BJ (cell line): ENCODE measurements around the gene DCN. TPM values are rescaled to one million over a fixed set of nuclear protein-coding genes. Genes with fewer than 3 reads are reported as not detected.

Experiments
- CTCF ChIA-PET: fragments of 350-600 bp; formaldehyde crosslinking; extraction: SDS; loops from one replicate; lab custom pipeline; 2021; ENCODE audit warnings: antibody characterized with exemption, inconsistent platforms; lab: Yijun Ruan, JAX
- POLR2A ChIA-PET: fragments of 300-600 bp; sonication (Branson Sonifier 250); formaldehyde crosslinking; extraction: SDS; loops from one replicate; lab custom pipeline; 2021; ENCODE audit warnings: antibody characterized with exemption; lab: Charles Lee
- DNase-seq: peaks from one replicate; pipeline ENCODE4 v3.0.0-alpha.2; 2011; ENCODE audit warnings: low read depth
- H3K27me3 ChIP-seq: 2 replicates; pipeline ENCODE4 v1.6.0; 2011; ENCODE audit warnings: low read length; ENCODE audit not compliant: control insufficient read depth, insufficient read depth
- H3K36me3 ChIP-seq: 2 replicates; pipeline ENCODE4 v1.5.1; 2011; ENCODE audit warnings: low read length; ENCODE audit not compliant: control insufficient read depth, insufficient read depth
- H3K4me3 ChIP-seq: 2 replicates; pipeline ENCODE4 v1.5.1; 2011; ENCODE audit warnings: low read depth, mild to moderate bottlenecking, control low read depth, low read length
- polyA plus RNA-seq: library from polyadenylated mRNA; depleted of rRNA; stranded (reverse); fragments of >200 nt; gene quantifications from 2 replicates; pipeline ENCODE4 v1.2.3, GENCODE V29; 2011
- TF ChIP-seq, protein P1 (sequence below): IDR thresholded peaks from 2 replicates; pipeline ENCODE4 v1.5.1; 2011; ENCODE audit warnings: low read depth, mild to moderate bottlenecking, control low read depth, inconsistent platforms, low read length, moderate library complexity; ENCODE audit not compliant: insufficient read depth

The DCN gene
- polyA plus RNA-seq, 1 experiment, result 823 TPM

DNA sequence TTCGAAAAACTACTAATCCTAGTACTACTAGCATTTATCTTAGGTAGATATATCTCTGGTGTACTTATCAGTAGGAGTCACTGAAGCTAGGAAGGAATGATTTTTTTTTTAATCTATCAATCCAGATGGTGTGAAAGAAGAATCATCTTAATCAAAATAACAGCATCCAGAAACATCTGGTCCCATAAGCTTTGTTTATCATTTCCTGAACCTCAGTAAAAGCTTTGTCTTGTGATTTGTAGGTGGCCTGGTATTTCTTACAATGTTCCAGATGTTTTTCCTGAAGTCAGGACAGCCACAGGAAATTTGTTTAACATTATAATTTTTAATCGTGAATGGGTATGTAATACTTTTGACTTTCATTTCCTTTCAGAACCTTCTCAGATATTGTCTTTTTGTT, 43.3 kb downstream of the DCN start:
- POLR2A ChIA-PET, result interaction anchor here (1.3 kb wide), 1 partner anchor 36 kb away, joined by 5 read pairs; no protein-coding TSS in a partner anchor
- no peaks in the 10 kb centered on the region for H3K36me3 ChIP-seq
- no peak overlapping the region for H3K4me3 ChIP-seq
- TF ChIP-seq, protein P1, sequence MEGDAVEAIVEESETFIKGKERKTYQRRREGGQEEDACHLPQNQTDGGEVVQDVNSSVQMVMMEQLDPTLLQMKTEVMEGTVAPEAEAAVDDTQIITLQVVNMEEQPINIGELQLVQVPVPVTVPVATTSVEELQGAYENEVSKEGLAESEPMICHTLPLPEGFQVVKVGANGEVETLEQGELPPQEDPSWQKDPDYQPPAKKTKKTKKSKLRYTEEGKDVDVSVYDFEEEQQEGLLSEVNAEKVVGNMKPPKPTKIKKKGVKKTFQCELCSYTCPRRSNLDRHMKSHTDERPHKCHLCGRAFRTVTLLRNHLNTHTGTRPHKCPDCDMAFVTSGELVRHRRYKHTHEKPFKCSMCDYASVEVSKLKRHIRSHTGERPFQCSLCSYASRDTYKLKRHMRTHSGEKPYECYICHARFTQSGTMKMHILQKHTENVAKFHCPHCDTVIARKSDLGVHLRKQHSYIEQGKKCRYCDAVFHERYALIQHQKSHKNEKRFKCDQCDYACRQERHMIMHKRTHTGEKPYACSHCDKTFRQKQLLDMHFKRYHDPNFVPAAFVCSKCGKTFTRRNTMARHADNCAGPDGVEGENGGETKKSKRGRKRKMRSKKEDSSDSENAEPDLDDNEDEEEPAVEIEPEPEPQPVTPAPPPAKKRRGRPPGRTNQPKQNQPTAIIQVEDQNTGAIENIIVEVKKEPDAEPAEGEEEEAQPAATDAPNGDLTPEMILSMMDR, result no peak
- CTCF ChIA-PET, result interaction anchor here (1.2 to 4.1 kb wide), 3 partner anchors 28 to 162 kb away, joined by 3 to 21 read pairs (median 5); partner anchors contain the start of gene LUM
- H3K27me3 ChIP-seq, result no peaks in the 10 kb centered on the region
- no peak for DNase-seq

DNA sequence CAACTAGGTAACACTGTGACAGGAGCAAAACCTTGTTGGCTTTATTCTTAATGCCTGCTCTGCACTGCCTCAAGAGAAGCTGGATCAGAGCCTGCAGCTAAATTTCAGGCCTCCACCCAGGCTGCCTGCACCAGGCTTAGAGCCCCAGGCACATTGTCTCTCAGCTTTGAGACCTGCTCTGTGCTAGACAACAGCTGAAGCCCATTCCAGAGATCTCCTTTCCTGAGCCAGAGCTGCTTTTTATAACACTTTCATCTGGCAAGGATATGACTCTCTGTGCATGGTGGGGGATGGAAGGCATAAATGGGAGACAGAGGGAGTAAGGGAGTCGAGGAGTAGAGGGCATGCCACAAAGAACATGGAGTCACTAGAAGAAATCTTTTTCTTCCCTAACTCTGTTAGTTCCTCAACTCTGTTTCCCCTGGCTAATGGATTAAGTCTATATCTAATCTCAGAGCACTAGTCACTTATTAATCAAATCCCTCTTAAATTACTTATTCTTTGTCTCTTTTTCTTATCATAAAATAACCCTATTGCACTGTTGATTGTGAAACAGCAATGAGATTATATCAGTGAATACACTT, 44.2 kb downstream of the DCN start:
- TF ChIP-seq, protein P1, result no peak
- CTCF ChIA-PET, result interaction anchor here (0.7 to 4.1 kb wide), 4 partner anchors 27 to 161 kb away, joined by 3 to 21 read pairs (median 6); partner anchors contain the start of gene LUM
- POLR2A ChIA-PET, result interaction anchor here (0.5 to 1.0 kb wide), 2 partner anchors 86 to 158 kb away, joined by 4 read pairs; no protein-coding TSS in a partner anchor
- no peak for DNase-seq
- Histone ChIP-seq H3K27me3 (no peaks in the 10 kb centered on the region), H3K36me3 (no peaks in the 10 kb centered on the region), H3K4me3 (no peak overlapping the region)

DNA sequence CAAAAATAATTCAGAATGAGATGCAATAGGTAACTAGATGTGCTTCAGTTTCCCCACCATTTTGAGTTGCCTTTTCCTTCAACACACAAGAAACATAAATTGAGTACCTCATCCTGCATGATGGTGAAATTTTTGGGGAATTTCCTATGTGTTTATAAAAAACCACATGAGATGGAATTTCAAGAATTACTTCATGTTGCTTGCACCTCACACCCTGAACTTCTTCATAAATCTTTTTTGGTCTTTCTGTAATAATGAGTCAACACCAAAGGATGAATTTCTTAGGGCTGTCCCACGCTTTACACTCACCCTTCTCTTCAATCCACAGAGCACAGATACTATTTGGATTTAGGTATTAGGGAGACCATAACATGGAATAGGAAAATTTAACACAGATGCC, 48.7 kb downstream of the DCN start:
- Histone ChIP-seq H3K4me3 (no peak overlapping the region), H3K36me3 (no peaks in the 10 kb centered on the region), H3K27me3 (no peaks in the 10 kb centered on the region)
- ChIA-PET POLR2A (no interaction called here), CTCF (no interaction called here)
- peak; percentile 92 for DNase-seq
- TF ChIP-seq, protein P1, result no peak

DNA sequence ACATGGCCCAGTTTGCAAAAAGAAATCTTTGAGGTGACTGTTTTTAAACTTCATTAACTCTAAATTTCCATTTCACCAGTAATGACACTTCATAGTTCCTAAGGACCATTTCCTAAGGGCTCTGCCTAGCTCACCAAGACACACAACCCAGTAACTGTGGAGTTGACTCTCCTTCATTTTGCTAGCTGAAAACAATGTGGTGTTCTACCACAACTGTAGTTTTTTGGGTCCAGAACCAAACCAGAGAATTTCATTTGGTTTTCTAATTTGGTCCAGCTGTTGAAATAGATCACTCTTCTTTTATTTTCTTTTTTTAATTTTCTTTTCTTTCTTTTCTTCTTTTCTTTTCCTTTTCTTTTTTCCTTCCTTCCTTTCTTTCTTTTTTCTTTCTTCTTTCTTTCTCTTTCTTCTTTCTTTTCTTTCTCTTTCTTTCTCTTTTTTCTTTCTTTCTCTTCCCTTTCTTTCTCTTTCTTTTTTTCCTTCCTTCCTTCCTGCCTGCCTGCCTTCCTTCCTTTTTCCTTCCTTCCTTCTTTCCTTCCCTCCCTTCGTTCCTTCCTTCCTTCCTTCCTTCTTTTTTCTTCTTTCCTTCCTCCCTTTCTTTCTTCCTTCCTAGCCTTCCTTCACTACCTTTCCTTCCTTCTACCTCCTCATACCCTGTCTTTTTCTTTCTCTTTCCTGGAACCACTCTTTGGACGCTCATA, 52.8 kb downstream of the DCN start:
- CTCF ChIA-PET, result interaction anchor here (1.2 to 1.4 kb wide), 2 partner anchors 198 to 232 kb away, joined by 3 read pairs; no protein-coding TSS in a partner anchor
- TF ChIP-seq, protein P1, result no peak
- no peak overlapping the region for H3K4me3 ChIP-seq
- DNase-seq, result no peak
- no peaks in the 10 kb centered on the region for H3K36me3 ChIP-seq
- POLR2A ChIA-PET, result no interaction called here
- no peaks in the 10 kb centered on the region for H3K27me3 ChIP-seq

DNA sequence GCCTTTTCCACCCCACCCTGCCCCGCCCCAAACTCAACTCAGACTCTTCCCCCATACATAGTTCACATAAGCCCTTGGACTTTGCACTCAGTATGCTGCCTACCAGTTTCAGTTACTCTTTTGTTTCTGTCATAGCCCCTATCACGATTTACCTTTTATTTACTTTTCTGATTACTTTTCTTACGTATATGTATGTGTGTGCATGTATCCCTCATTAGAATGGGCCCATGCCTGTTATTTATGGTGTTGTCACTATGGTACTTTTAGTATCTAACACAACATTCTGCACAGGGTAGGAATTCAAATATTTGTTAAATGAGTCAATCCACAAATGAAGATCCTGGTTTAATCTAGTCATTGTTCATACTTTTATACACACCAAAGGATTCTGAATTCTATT, 54.9 kb downstream of the DCN start:
- CTCF ChIA-PET, result no interaction called here
- Histone ChIP-seq H3K36me3 (no peaks in the 10 kb centered on the region), H3K4me3 (no peak overlapping the region), H3K27me3 (no peaks in the 10 kb centered on the region)
- POLR2A ChIA-PET, result no interaction called here
- TF ChIP-seq, protein P1, result no peak
- no peak for DNase-seq
